ENCODE results near the gene HNRNPL. TPM values are rescaled to one million over a fixed set of nuclear protein-coding genes. Genes with fewer than 3 reads are reported as not detected.
"Not testable (repeated sequence)": the region's sequence is repeated elsewhere in the genome, so short reads cannot be mapped to it uniquely, and the experiment has no call there.

The HNRNPL gene
- total RNA-seq, 1 experiment from 2014 or later, result 212 TPM

DNA sequence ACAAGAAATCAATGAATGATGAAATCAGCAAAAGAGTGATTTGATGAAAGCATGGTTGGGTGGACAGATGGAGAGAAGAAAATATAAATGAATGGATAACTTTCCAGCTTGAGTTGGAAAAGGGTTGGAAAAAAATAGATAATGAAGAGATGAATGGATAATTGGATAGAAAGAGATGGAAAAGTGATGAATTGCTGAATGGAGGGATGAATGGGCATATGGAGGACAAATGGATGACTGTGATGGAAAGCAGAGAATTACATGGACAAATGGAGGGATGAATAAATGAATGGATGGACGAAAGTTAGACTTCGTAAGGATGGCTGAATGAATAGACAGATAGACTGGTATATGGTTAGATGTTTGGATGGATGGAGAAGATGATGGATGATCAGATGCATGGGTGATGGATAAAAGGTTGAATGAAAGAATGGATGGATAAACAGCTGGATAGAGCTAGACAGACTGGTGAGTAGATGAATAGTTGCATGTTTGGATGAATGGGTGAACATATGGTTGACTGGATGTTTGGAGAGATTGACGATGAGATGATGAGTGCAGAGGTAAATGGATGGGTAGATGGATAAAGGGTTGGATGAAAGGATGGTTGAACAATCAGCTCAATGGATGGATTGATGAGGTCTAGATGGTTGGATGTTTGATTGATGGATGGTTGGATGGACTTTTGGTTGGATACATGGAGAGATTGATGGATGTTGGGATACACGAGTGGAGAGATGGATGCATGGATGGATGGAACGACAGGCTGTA lies 49.0 kb downstream of the HNRNPL start:
- Histone ChIP-seq H3K36me3 (ENCODE audit: insufficient read depth, low read length) (no peaks in the 10 kb centered on the region), H3K27ac (ENCODE audit: low read length) (no peak overlapping the region), H3K27me3 (ENCODE audit: low read length) (no peaks in the 10 kb centered on the region), H3K9me2 (replicated peaks; ENCODE audit: insufficient read depth, low read length) (no peaks in the 10 kb centered on the region), H3K9ac (ENCODE audit: low read length) (no peak overlapping the region), H3K4me3 (ENCODE audit: low read length) (no peak overlapping the region), H3K79me2 (ENCODE audit: low read length) (no peaks in the 10 kb centered on the region), H3K4me1 (ENCODE audit: low read length) (peaks cover 2% of the 10 kb centered on the region; the same call in 1 of the 2 replicates), H2AFZ (ENCODE audit: low read length) (no peak overlapping the region), H3K9me3 (ENCODE audit: low read length) (no peaks in the 10 kb centered on the region), H3K4me2 (ENCODE audit: low read depth, low read length, poor library complexity, severe bottlenecking) (no peak overlapping the region), H4K20me1 (ENCODE audit: insufficient read depth, low read depth, low read length) (no peaks in the 10 kb centered on the region)
- DNase-seq, result no peak

DNA sequence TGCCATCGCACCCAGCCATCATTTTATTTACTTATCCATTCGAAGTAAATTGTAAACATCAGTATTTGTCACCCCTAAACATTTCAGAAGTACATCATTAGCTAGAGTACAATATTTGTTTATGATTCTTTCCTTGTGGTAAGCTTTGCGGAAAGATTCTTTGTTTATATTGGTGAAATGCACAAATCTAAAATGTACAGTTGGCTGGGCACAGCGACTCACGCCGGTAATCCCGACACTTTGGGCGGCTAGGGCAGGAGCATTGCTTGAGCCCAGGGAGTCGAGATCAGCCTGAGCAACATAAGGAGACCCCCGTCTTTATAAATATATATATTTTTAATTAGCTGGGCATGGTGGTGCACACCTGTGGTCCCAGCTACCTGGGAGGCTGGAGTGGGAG lies 50.7 kb downstream of the HNRNPL start:
- H3K4me1 ChIP-seq (ENCODE audit: low read length), result peaks cover 3% of the 10 kb centered on the region; the same call in 1 of the 2 replicates
- H3K9me2 ChIP-seq (replicated peaks; ENCODE audit: insufficient read depth, low read length), result no peaks in the 10 kb centered on the region
- no peaks in the 10 kb centered on the region for H3K27me3 ChIP-seq (ENCODE audit: low read length)
- H3K9me3 ChIP-seq (ENCODE audit: low read length), result no peaks in the 10 kb centered on the region
- H3K36me3 ChIP-seq (ENCODE audit: insufficient read depth, low read length), result no peaks in the 10 kb centered on the region
- no peak overlapping the region for H3K4me3 ChIP-seq (ENCODE audit: low read length)
- H3K79me2 ChIP-seq (ENCODE audit: low read length), result no peaks in the 10 kb centered on the region
- no peak overlapping the region for H3K4me2 ChIP-seq (ENCODE audit: low read depth, low read length, poor library complexity, severe bottlenecking)
- H3K9ac ChIP-seq (ENCODE audit: low read length), result no peak overlapping the region
- H4K20me1 ChIP-seq (ENCODE audit: insufficient read depth, low read depth, low read length), result no peaks in the 10 kb centered on the region
- no peak for DNase-seq
- no peak overlapping the region for H3K27ac ChIP-seq (ENCODE audit: low read length)
- H2AFZ ChIP-seq (ENCODE audit: low read length), result no peak overlapping the region

DNA sequence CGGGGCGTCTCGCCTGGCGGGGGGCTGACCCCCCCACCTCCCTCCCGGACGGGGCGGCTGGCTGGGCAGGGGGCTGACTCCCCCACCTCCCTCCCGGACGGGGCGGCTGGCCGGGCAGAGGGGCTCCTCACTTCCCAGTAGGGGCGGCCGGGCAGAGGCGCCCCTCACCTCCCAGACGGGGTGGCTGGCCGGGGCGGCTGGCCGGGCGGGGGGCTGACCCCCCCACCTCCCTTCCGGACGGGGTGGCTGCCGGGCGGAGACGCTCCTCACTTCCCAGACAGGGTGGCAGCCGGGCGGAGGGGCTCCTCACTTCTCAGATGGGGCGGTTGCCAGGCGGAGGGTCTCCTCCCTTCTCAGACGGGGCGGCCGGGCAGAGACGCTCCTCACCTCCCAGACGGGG lies 52.0 kb downstream of the HNRNPL start:
- H3K79me2 ChIP-seq (ENCODE audit: low read length); H3K27me3 ChIP-seq (ENCODE audit: low read length); H3K27ac ChIP-seq (ENCODE audit: low read length); H2AFZ ChIP-seq (ENCODE audit: low read length); H3K4me2 ChIP-seq (ENCODE audit: low read depth, low read length, poor library complexity, severe bottlenecking); H3K4me3 ChIP-seq (ENCODE audit: low read length); H3K9ac ChIP-seq (ENCODE audit: low read length); H3K36me3 ChIP-seq (ENCODE audit: insufficient read depth, low read length); H4K20me1 ChIP-seq (ENCODE audit: insufficient read depth, low read depth, low read length); H3K9me2 ChIP-seq (replicated peaks; ENCODE audit: insufficient read depth, low read length); H3K9me3 ChIP-seq (ENCODE audit: low read length); H3K4me1 ChIP-seq (ENCODE audit: low read length); DNase-seq: not testable (repeated sequence)

DNA sequence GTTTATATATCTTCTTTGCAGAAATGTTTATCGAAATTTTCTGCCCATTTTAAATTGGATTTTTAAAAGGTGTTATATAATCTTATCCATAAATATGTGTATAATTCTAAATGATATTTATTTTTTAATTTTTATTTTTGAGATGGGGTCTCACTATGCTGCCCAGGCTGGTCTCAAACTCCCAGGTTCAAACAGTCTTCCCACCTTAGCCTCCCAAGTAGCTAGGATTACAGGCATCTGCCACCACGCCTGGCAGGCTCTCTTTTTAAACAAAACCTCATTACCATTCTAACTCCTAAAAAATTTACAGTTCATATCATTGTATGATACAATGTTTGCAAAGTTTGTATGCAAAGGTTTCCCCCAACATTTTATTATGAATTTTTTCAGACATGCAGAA lies 53.6 kb downstream of the HNRNPL start:
- no peaks in the 10 kb centered on the region for H3K27me3 ChIP-seq (ENCODE audit: low read length)
- H3K27ac ChIP-seq (ENCODE audit: low read length), result no peak overlapping the region
- no peaks in the 10 kb centered on the region for H3K9me2 ChIP-seq (replicated peaks; ENCODE audit: insufficient read depth, low read length)
- no peak overlapping the region for H3K4me2 ChIP-seq (ENCODE audit: low read depth, low read length, poor library complexity, severe bottlenecking)
- no peaks in the 10 kb centered on the region for H3K36me3 ChIP-seq (ENCODE audit: insufficient read depth, low read length)
- H3K79me2 ChIP-seq (ENCODE audit: low read length), result no peaks in the 10 kb centered on the region
- no peak overlapping the region for H2AFZ ChIP-seq (ENCODE audit: low read length)
- no peak for DNase-seq
- H3K4me3 ChIP-seq (ENCODE audit: low read length), result no peak overlapping the region
- no peaks in the 10 kb centered on the region for H4K20me1 ChIP-seq (ENCODE audit: insufficient read depth, low read depth, low read length)
- H3K4me1 ChIP-seq (ENCODE audit: low read length), result peaks cover 3% of the 10 kb centered on the region; the same call in 1 of the 2 replicates
- no peaks in the 10 kb centered on the region for H3K9me3 ChIP-seq (ENCODE audit: low read length)
- no peak overlapping the region for H3K9ac ChIP-seq (ENCODE audit: low read length)

DNA sequence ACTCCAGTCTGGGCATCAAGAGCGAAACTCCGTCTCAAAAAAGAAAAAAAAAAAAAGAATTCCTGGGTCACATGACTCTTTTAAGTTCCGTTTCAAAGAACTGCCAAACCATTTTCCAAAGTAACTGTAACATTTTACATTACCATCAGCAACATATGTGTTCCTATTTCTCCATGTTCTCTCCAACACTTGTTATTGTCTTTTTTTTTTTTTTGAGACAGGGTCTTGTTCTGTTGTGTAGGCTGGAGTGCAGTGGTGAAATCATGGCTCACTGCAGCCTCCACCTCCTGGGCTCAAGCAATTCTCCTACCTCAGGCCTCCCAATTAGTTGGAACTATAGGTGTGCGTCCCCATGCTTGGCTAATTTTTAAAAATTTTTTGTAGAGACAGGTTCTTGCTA lies 54.2 kb downstream of the HNRNPL start:
- H3K9me2 ChIP-seq (replicated peaks; ENCODE audit: insufficient read depth, low read length), result no peaks in the 10 kb centered on the region
- no peaks in the 10 kb centered on the region for H3K9me3 ChIP-seq (ENCODE audit: low read length)
- no peaks in the 10 kb centered on the region for H3K79me2 ChIP-seq (ENCODE audit: low read length)
- peaks cover 3% of the 10 kb centered on the region; the same call in 1 of the 2 replicates for H3K4me1 ChIP-seq (ENCODE audit: low read length)
- no peak overlapping the region for H3K4me2 ChIP-seq (ENCODE audit: low read depth, low read length, poor library complexity, severe bottlenecking)
- no peaks in the 10 kb centered on the region for H3K27me3 ChIP-seq (ENCODE audit: low read length)
- H3K4me3 ChIP-seq (ENCODE audit: low read length), result no peak overlapping the region
- no peaks in the 10 kb centered on the region for H3K36me3 ChIP-seq (ENCODE audit: insufficient read depth, low read length)
- no peaks in the 10 kb centered on the region for H4K20me1 ChIP-seq (ENCODE audit: insufficient read depth, low read depth, low read length)
- H3K27ac ChIP-seq (ENCODE audit: low read length), result no peak overlapping the region
- H2AFZ ChIP-seq (ENCODE audit: low read length), result no peak overlapping the region
- no peak overlapping the region for H3K9ac ChIP-seq (ENCODE audit: low read length)
- no peak for DNase-seq

DNA sequence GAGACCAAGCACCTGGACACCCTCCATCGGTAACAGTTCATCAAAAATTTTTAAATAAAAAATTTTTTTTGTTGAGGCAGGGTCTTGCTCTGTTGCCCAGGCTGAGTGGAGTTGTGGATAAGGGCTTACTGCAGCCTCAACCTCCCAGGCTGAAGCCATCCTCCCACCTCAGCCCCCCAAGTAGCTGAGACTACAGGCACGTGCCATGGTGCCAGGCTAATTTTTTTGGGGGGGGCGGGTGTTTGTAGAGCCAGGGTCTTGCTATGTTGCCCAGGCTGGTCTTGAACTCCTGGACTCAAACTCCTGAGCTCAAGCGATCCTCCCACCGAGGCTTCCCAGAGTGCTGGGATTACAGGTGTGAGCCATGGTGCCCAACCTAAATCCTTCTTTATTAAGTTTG lies 56.1 kb downstream of the HNRNPL start:
- H3K9ac ChIP-seq (ENCODE audit: low read length), result no peak overlapping the region
- no peaks in the 10 kb centered on the region for H3K79me2 ChIP-seq (ENCODE audit: low read length)
- no peaks in the 10 kb centered on the region for H3K9me3 ChIP-seq (ENCODE audit: low read length)
- H3K27me3 ChIP-seq (ENCODE audit: low read length), result no peaks in the 10 kb centered on the region
- H3K4me3 ChIP-seq (ENCODE audit: low read length), result no peak overlapping the region
- DNase-seq, result no peak
- H3K4me2 ChIP-seq (ENCODE audit: low read depth, low read length, poor library complexity, severe bottlenecking), result no peak overlapping the region
- no peak overlapping the region for H2AFZ ChIP-seq (ENCODE audit: low read length)
- peaks cover 3% of the 10 kb centered on the region; the same call in 1 of the 2 replicates for H3K4me1 ChIP-seq (ENCODE audit: low read length)
- H3K9me2 ChIP-seq (replicated peaks; ENCODE audit: insufficient read depth, low read length), result no peaks in the 10 kb centered on the region
- no peak overlapping the region for H3K27ac ChIP-seq (ENCODE audit: low read length)
- H4K20me1 ChIP-seq (ENCODE audit: insufficient read depth, low read depth, low read length), result no peaks in the 10 kb centered on the region
- no peaks in the 10 kb centered on the region for H3K36me3 ChIP-seq (ENCODE audit: insufficient read depth, low read length)

DNA sequence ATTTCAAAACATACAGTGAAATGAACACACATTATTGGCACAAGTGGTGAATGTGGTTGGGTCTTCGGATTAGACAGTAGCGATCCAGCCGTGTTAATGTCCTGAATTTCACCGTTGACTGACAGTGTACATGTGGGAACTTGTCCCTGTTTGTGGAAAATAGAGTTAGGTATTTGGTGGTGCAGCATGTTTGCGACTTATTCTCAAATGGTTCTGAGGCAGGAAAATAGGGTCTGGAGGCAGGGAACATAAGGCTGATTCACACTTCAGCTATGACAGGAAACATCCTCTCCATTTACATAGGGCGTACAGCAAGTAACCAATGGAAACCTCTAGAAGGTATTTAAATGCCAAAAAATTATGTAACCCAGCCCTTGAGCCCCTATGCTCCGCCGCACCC lies 56.6 kb downstream of the HNRNPL start:
- no peaks in the 10 kb centered on the region for H4K20me1 ChIP-seq (ENCODE audit: insufficient read depth, low read depth, low read length)
- DNase-seq, result no peak
- no peaks in the 10 kb centered on the region for H3K9me3 ChIP-seq (ENCODE audit: low read length)
- H3K4me3 ChIP-seq (ENCODE audit: low read length), result no peak overlapping the region
- H3K9ac ChIP-seq (ENCODE audit: low read length), result no peak overlapping the region
- no peaks in the 10 kb centered on the region for H3K27me3 ChIP-seq (ENCODE audit: low read length)
- H3K79me2 ChIP-seq (ENCODE audit: low read length), result no peaks in the 10 kb centered on the region
- no peak overlapping the region for H3K4me2 ChIP-seq (ENCODE audit: low read depth, low read length, poor library complexity, severe bottlenecking)
- H3K36me3 ChIP-seq (ENCODE audit: insufficient read depth, low read length), result no peaks in the 10 kb centered on the region
- H3K27ac ChIP-seq (ENCODE audit: low read length), result no peak overlapping the region
- peaks cover 3% of the 10 kb centered on the region; the same call in 1 of the 2 replicates for H3K4me1 ChIP-seq (ENCODE audit: low read length)
- H3K9me2 ChIP-seq (replicated peaks; ENCODE audit: insufficient read depth, low read length), result no peaks in the 10 kb centered on the region
- H2AFZ ChIP-seq (ENCODE audit: low read length), result no peak overlapping the region

DNA sequence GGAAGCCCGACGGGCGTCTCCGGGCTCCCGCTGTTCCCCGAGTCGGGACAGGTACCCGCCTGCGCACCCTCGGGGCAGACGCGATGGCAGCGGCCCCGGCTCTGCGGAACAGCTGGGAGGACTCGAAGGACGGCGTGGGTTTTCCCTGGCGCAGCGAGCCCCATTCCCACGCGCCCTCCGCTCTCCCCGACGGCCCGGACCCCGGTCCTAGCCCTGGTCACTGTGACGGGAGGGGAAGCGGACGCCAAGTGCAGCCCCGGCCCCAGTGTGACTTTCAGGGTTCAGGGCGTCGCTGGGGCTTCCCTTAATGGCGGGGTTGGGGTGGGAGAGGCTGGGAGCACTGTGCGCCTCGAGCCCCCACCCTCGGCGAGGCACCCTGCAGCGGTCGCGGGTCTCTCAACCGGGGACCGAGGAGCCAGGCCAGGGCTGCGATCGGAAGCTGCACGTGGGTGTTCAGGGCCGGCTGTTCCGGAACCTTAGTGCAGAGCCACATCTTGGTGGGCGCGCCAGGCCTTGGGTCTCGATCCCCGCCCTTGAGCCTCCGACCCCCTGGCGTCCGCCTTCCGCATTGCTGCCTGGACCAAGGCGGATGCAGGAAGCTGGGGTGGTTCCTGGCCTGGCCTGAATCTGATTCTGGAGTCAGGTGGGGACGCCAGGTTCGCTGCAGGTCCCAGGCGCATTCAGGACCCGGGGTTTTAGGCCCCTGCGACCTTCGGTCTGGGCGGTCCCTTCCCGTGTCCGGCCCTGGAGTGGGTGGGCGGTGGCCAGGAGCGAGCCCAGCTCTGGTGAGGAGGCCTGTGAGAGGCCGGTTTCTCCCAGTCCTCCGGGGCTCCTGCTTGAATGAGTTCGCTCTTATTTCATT lies 57.3 kb downstream of the HNRNPL start:
- no peaks in the 10 kb centered on the region for H3K9me2 ChIP-seq (replicated peaks; ENCODE audit: insufficient read depth, low read length)
- H3K9ac ChIP-seq (ENCODE audit: low read length), result no peak overlapping the region
- no peak overlapping the region for H3K4me2 ChIP-seq (ENCODE audit: low read depth, low read length, poor library complexity, severe bottlenecking)
- H2AFZ ChIP-seq (ENCODE audit: low read length), result no peak overlapping the region
- no peaks in the 10 kb centered on the region for H3K36me3 ChIP-seq (ENCODE audit: insufficient read depth, low read length)
- no peak overlapping the region for H3K4me3 ChIP-seq (ENCODE audit: low read length)
- H3K9me3 ChIP-seq (ENCODE audit: low read length), result no peaks in the 10 kb centered on the region
- peaks cover 3% of the 10 kb centered on the region; the same call in 1 of the 2 replicates for H3K4me1 ChIP-seq (ENCODE audit: low read length)
- H3K27me3 ChIP-seq (ENCODE audit: low read length), result no peaks in the 10 kb centered on the region
- H4K20me1 ChIP-seq (ENCODE audit: insufficient read depth, low read depth, low read length), result no peaks in the 10 kb centered on the region
- H3K27ac ChIP-seq (ENCODE audit: low read length), result no peak overlapping the region
- no peak for DNase-seq
- H3K79me2 ChIP-seq (ENCODE audit: low read length), result no peaks in the 10 kb centered on the region
